ENCODE data around the gene EEFSEC.

Gene EEFSEC

DNA sequence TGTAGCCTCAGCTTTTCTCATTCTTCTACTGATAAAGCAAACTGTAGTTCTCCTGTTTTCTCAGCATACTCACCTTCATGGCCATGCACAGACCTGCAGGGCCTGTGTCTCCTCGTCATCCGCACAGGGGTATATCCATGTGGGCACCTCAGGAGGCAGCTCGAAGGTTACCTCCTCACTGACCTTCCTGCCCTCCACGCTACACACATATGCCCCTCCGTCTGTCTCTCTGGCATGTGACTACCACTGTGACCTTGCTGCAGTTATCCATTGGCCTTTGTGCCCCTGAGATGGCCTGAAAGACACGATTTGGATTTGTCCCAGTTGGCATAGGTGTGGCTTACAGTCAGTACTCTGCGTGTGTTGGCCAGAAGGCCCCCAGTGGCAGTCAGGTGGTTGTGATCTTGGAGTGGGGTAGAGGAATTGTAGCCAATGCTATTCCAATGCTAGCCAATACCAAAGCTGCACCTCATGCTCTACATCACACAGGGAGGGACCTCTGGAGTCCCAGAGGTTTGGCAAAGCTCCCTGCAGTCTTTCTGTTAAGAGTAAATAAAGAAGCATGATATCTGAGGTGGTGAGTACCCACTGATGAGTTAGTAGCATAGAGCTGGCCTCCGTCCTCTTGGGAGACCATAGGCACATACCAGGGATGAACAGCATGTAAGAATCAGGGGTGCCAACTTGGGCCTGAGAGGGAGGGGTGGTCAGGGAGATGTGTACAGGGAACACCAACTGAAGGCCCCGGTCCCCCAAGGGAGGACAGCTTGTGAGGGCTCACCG, 143.4 kb downstream of the EEFSEC start:
- no peak for DNase-seq

- DNase-seq: peak; percentile 7
These were observed 144.3 kb downstream of the EEFSEC start for GRCh38 chr3:128297401-128298138.

DNA sequence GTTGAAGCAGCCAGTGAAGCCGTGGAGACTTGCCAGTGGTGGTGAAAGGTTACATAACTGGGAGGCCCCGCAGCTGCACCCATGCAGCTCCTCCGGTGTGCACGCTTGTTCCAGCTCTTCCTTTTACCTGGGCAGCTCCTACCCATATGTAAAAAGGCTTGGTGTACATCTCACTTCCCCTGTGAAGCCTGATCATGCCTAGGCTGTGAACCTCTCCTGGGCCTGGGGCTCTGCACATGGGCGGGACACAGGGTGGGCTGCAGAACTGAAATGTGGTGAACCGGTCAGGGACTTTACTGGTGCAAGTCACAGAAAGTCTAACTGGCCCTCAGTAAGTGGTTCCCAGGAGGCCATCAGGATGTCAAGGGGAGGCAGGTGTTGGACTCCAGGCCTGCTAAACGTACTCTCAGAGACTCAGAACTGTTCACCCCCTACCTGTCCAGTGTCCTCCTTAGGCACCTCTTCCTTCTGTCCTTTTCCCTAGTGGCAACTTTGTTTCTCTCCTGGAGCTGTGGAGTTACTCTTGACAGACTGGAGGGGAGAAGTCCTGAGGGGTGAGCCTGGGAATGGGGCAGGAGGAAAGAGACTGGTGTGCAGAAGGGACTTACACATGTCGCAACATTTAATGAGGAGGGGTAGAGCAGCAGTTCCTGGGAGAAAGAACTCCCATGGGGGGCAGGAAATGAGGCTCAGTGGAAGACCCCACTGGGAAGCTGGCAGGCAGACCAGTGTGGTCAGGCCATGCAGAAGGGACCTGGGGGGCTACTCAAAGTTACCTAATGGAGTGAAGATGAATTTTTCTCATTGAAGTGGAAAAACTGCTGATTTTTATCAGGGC, 148.1 kb downstream of the EEFSEC start:
- DNase-seq: no peak

DNA sequence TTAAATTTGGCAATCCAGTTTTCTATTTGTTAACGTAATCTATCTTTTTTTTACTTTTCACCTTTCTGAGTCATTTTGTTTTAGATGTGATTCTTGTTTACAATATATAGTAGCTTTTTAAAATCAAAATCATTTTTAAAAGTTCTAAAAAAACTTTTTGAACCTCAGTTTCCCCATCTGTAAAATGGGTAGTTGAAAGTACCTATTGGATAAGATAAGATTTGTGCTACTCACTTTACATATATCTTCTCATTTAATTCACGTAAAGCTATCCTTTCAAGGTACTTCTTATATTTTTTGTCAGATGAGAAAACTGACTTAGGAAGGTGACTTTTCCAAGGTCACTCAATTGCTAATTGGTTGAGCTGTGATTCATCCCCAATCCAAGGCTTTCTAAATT, 153.2 kb downstream of the EEFSEC start:
- DNase-seq: no peak

DNA sequence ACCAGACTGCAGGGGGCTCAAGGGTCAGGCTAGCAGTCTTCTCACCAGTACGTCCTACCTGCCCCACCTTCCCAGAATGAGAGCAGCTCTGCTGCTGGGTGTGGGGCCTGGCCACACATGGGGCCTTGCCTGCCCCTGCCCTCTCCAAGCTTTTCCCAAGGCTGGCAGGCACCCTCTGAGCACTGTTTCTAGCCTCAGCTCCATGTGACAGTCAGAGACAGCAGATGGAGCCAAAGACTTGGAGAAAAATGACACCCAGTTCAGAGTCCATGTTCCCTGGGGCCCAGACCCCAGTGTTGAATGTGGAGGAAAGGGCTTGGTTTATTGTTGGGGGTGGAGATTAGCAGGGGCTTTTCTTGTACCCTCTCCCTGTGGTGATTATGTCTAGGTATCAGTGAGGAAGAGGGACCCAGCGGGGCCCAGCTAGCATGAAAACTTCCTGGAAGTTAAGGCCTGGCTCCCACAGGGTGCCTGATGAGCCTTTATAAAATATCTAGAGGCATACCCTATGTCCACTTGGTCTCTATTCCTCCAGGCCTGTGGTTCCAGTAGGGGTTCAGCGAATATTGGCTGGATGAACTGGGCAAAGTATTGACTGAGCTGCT, 153.8 kb downstream of the EEFSEC start:
- no peak for DNase-seq

GRCh38 chr3:128307781-128308469, 154.6 kb downstream of the EEFSEC start:
- no peak for DNase-seq

DNA sequence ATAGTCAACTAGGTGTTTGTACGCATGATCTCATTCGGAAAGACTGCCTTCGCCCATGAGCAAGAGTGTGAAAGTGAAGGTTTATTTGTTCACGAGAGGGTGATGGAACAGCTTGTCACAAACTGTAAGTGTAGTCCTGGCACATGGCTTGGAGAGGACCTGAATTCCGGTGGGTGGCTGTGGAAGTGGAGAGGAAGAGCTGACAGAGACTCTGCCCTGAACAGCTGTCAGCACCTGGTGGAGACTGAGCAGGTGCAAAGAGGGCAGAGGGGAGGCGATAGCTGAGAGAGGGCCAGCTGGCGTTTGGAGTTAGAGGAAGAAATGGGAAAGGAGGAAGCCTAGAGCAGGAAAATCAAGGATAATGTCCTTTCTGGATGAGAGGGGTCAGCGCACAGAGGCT, 155.7 kb downstream of the EEFSEC start:
- DNase-seq: no peak

- DNase-seq: no peak
These were observed 157.2 kb downstream of the EEFSEC start for GRCh38 chr3:128310286-128311058.

GRCh38 chr3:128311441-128311844, 158.2 kb downstream of the EEFSEC start:
- no peak for DNase-seq

DNA sequence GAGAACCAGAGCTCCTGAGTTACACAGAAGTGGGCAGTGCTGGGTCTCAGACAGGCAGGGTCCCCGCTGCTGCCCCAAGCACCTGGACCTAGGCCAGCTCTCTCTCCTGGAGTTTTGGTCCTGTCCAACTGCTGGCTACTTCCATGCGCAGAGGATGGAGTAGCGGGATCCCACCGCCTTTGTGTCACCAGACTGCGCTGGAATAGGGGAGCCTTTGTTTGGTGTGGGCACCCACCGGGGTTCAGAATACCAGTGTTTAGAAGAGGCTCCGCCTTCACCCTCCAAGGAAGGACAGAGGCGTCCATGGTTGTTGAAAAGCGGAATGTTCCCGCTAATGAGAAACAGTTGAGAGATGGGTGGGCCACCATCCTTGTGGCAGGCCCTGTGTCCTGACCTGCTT, 159.0 kb downstream of the EEFSEC start:
- DNase-seq: no peak

DNA sequence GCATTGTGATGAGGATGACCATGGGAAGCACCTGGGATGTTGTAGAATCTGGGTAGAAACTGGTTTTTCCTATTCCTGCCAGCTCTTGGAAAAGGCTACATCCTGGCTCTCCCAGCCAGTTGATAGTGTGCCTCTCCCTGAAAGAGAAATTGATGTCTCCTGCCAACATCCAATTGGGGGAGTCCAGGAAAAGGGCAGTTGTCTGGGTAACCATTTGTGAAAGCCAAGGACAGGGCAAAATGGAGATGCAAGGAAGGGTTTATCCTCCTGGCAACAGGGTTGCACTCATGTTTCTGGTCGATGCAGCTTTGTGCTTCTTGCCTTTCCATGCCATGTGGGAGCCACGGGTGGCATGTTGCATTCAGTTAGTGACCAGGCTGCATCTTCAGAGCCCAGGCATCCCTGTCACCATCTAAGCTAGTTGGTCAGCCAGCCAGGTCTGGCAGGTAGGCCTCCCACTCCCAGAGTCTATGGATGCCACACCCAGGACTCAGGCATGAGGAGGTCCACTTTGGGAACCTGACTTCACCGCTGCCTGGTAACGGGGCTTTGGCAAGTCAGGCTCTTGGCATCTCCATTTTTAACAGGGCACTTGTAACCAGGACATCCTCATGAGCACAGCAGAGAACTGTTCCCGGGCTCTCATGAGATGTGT, 159.9 kb downstream of the EEFSEC start:
- no peak for DNase-seq

GRCh38 chr3:128313935-128314334, 160.7 kb downstream of the EEFSEC start:
- no peak for DNase-seq

DNA sequence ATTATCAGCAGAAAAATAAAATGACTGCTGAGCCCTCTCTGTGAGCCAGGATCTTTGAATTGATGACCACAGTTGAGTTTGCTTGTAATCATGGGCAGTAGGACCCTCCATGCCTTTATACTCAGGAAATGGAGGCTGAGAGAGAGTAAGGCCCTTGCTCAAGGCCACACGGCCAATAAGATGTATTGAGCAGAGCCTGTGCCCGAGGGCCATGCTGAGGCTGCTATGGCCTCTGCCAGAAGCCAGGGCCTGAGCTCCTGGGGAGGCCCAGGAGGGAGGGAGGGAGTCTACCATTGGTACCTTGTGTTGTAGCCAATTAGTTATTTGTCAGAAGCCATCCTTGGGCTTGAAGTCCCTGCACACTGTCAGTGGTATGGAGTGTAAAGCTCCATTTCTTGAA, 162.0 kb downstream of the EEFSEC start:
- no peak for DNase-seq

GRCh38 chr3:128316481-128316891, 163.2 kb downstream of the EEFSEC start:
- no peak for DNase-seq

DNA sequence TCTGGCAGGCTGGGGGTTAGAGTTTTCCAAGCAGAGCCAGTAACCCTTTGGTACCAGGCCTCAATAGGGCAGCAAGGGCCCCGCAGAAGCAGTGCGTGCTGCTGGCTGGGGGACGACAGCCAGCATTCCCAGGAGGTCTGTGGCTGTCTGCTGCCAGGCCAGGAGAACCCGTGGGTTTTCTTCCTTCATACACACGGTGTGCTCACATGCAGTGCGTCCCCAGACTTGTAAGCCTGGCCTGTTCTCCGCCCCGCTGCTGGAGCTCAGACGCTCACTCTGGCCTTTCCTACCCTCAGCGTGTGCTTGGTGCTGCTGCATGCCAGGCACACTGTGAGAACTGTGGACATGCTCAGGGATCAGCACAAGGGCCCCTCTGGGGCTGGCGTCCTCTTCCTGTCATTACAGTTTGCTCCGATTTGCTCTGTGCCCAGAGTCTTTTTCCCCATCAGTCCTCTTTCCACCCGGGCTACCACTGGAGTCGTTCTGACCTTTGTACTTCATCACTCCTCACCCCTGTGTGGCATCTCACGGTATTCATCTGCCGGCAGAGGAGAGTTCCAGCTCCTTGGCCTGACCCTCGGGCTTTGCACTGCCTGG, 163.9 kb downstream of the EEFSEC start:
- no peak for DNase-seq

- DNase-seq: no peak
These were observed 164.5 kb downstream of the EEFSEC start for GRCh38 chr3:128317698-128318231.

DNA sequence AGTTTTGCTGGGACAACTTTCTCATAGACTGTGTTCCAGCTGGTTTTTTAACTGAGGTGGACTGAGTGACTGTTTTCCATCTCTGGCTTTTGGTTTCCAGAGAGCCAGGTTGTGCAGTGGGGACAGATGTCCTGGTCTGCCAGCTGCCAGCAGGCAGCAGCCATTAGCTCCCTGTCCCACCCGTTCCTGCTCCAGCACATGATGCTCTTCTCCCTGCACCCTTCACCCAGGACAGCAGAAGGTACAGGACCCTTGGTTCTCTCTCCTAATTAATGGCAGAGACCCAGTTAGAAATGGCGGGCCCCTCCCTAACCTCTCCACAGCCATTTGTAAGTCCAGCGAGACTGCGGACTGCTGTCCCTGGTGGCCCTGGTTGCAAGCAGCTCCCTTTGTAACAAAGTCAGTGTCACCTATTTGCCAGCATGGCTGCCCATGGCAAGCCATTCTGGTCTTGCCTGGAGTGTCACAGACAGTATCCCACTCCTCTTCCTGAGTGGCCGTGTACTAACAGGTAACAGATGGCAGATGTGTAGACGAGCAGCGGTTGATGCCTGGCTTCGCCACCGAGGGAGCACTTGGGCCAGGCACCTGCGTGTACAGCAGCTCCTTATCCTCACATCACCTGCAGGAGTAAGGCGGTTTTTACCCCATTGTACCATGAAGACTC, 165.1 kb downstream of the EEFSEC start:
- DNase-seq: no peak

- DNase-seq: no peak
These were observed 165.8 kb downstream of the EEFSEC start for GRCh38 chr3:128319107-128319506.

DNA sequence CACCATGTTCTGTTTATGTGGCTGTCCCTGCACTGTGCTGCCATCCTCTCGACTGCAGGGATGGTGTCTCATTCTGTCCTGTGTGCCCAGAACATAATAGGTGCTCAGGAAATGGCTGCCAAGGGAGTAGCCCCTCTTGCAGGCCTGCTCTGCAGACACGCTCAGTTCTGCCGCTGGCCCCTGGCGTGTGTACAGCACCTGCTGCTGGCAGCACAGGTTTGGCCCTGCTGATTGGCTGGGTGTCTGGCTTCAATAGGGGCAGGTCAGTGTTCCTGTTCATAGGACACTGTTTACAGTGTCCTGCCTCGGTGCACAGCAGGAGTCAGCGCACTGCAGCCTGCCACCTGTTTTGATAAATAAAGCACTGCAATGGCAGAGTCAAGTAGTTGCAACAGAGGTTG, 166.5 kb downstream of the EEFSEC start:
- DNase-seq: no peak

Measured in RPMI8226 (cell line).